ENCODE data around the gene OR8J3.

The OR8J3 gene

GRCh38 chr11:56089697-56090096 lies 50.3 kb downstream of the OR8J3 start:
- no peak for DNase-seq (ENCODE audit: low read depth, low spot score)
- POLR2A ChIA-PET = no interaction called here
- CTCF ChIA-PET = no interaction called here
- no peak for TF ChIP-seq CTCF (IDR thresholded peaks at IDR 0.05; ENCODE audit: insufficient read depth, low read length, missing control alignments)
- no peak overlapping the region for H3K4me3 ChIP-seq (ENCODE audit: low read depth, low read length)
